Measurements from ENCODE around the gene CEACAM3. TPM values are rescaled to one million over a fixed set of nuclear protein-coding genes. Genes with fewer than 3 reads are reported as not detected.

CEACAM3 gene
- total and polyA plus RNA-seq, 5 donors, result 0.07 to 0.59 (median 0.29) TPM; not detected in 2

DNA sequence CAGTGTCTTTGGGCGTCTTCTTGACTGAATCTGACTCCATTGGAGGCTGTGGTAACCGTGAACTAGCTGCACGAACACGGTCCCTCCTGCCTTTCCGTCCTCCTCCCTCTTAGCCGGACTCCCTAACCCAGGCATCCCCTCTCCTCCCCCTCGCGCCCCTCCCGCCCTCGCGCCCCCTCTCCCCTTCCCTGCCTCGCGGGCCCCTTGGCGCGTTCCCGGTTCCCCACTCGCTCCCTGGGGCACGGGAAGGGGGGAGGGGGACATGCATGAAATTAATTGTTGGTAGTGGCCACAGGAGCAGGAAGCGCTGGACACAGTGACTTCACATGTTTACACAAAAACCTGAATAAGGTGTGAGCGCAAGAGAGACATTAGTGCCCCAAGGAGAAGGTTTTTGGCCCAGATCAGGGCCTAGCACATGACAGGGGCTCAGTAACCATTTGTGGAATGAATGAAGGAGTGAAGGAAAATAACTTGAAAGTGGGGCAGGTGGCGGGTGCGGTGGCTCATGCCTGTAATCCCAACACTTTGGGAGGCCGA, 48.7 kb downstream of the CEACAM3 start:
- intact Hi-C loops (cut with DNase I), result no loop called here
- WGBS, result 89% methylated on average over 23 of the region's 23 CpGs
- Histone ChIP-seq H3K4me3 (ENCODE audit: low read length) (no peak overlapping the region), H3K27me3 (ENCODE audit: control insufficient read depth, insufficient read depth) (no peaks in the 10 kb centered on the region), H3K9me3 (ENCODE audit: control insufficient read depth, low read length) (no peaks in the 10 kb centered on the region), H3K4me1 (ENCODE audit: control insufficient read depth, insufficient read depth, low read length) (no peaks in the 10 kb centered on the region), H3K27ac (ENCODE audit: low read length) (no peak overlapping the region)
- no peak for DNase-seq
- ATAC-seq, result no peak

DNA sequence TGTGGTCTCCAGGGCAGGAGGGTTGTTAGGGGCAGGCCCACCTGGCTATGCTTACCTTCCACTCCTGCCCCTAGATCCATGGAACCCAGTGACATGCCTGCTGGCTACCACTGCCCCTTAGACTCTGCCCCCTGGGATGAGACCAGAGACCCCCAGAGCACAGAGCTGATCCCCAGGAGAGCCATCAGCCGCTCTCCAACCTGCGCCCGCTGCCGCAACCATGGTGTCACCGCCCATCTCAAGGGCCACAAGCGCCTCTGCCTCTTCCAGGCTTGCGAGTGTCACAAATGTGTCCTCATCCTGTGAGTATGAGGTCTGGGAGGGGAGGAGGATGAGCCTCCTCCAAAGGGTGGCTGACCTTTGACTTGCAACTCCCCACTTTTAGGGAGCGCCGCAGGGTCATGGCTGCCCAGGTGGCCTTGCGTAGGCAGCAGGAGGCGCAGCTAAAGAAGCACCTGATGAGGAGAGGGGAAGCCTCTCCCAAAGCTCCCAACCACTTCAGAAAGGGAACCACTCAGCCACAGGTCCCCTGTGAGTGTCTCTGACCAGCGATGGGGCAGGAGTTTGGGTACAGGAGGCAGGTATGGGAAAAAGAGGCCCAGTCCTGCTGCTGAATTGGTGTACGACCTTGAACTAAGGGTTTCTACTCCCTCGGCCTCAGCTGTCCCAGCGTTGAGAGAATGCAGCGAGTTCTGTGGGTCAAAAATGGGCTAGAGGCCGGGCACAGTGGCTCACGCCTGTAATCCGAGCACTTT, 51.1 kb downstream of the CEACAM3 start:
- H3K27me3 ChIP-seq (ENCODE audit: control insufficient read depth, insufficient read depth), result no peaks in the 10 kb centered on the region
- H3K4me3 ChIP-seq (ENCODE audit: low read length), result no peak overlapping the region
- no peaks in the 10 kb centered on the region for H3K4me1 ChIP-seq (ENCODE audit: control insufficient read depth, insufficient read depth, low read length)
- H3K27ac ChIP-seq (ENCODE audit: low read length), result no peak overlapping the region
- ATAC-seq (no peak), DNase-seq (no peak)
- no peaks in the 10 kb centered on the region for H3K9me3 ChIP-seq (ENCODE audit: control insufficient read depth, low read length)
- WGBS, result 87% methylated on average over 19 of the region's 19 CpGs
- intact Hi-C loops (cut with DNase I), result no loop called here

DNA sequence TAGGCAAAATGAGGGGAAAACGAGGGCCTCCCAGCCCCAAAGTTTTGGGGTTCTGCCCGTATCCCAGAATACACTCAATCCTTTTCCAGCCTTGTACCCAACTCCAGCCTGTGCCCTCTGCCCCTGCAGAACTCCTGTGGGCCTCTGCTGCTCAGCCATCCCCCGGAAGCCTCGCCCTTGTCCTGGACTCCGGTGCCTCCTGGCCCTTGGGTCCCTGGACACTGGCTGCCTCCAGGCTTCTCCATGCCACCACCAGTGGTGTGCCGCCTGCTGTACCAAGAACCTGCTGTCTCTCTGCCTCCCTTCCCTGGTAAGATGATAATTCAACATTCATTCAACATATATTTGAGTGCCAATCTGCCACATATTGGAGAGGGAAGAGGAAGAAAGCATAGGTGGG, 52.3 kb downstream of the CEACAM3 start:
- Histone ChIP-seq H3K4me1 (ENCODE audit: control insufficient read depth, insufficient read depth, low read length) (no peaks in the 10 kb centered on the region), H3K4me3 (ENCODE audit: low read length) (no peak overlapping the region), H3K27ac (ENCODE audit: low read length) (no peak overlapping the region), H3K27me3 (ENCODE audit: control insufficient read depth, insufficient read depth) (no peaks in the 10 kb centered on the region), H3K9me3 (ENCODE audit: control insufficient read depth, low read length) (no peaks in the 10 kb centered on the region)
- DNase-seq, result no peak
- intact Hi-C loops (cut with DNase I), result no loop called here
- WGBS, result 83% methylated on average over 6 of the region's 6 CpGs
- no peak for ATAC-seq

DNA sequence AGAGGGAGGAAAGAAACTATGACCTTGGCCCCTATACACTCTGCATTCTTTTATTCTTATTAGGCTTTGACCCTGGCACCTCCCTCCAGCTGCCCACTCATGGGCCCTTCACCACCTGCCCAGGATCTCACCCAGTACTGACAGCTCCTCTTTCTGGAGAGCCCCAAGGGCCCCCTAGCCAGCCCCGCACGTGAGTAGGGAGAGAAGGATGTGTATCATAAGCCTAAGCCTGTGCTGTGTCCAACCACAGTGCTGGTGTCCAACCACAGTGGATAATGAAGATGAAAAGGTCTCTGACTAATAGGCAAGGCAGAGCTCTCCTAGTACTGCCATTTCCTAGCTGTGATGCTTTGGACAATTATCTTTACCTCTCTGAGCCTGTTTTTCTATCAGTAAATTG, 52.7 kb downstream of the CEACAM3 start:
- intact Hi-C loops (cut with DNase I), result no loop called here
- Histone ChIP-seq H3K27ac (ENCODE audit: low read length) (no peak overlapping the region), H3K9me3 (ENCODE audit: control insufficient read depth, low read length) (no peaks in the 10 kb centered on the region), H3K4me1 (ENCODE audit: control insufficient read depth, insufficient read depth, low read length) (no peaks in the 10 kb centered on the region), H3K4me3 (ENCODE audit: low read length) (no peak overlapping the region), H3K27me3 (ENCODE audit: control insufficient read depth, insufficient read depth) (no peaks in the 10 kb centered on the region)
- WGBS, result 69% methylated on average over 2 of the region's 2 CpGs
- no peak for ATAC-seq
- no peak for DNase-seq

DNA sequence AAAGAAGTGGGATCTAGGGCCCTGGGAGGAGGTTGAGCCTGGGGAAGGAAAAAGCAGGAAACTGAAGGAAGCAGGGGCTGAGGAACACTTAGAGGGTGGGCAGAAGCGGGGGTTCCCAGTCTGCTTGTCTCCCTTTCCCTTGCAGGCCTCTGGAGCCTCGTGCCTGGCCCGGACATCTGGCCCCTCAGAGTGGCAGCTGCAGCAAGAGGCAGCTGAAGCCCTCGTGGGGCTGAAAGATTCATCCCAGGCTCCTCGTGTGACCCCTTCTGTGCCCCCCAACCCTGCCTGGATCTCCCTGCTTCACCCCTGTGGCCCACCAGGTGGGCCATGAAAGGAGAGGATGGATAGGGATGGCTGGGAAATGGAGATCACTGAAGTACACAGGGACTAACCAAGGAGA, 54.0 kb downstream of the CEACAM3 start:
- intact Hi-C loops (cut with DNase I), result no loop called here
- H3K27ac ChIP-seq (ENCODE audit: low read length), result no peak overlapping the region
- ATAC-seq, result no peak
- DNase-seq, result no peak
- no peaks in the 10 kb centered on the region for H3K27me3 ChIP-seq (ENCODE audit: control insufficient read depth, insufficient read depth)
- no peak overlapping the region for H3K4me3 ChIP-seq (ENCODE audit: low read length)
- no peaks in the 10 kb centered on the region for H3K4me1 ChIP-seq (ENCODE audit: control insufficient read depth, insufficient read depth, low read length)
- no peaks in the 10 kb centered on the region for H3K9me3 ChIP-seq (ENCODE audit: control insufficient read depth, low read length)
- WGBS, result 63% methylated on average over 5 of the region's 5 CpGs

DNA sequence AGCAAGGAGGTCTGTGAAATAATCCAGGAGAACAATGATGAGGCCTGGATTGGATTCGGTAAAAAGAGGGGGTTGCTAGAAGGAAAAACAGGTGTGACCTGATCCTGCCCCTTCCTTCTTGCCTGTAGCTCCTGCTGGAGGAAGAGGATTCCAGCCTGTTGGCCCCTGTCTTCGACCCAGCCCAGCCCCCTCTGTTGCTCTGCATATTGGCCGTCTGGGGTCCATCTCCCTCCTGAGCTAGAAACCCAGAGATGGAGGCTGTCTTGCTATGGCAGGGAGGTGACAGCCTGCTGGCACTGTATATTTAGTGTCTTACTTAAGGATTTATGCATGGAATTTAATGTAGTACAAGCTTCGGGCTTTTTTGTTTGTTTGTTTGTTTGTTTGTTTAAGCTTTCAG, 55.1 kb downstream of the CEACAM3 start:
- Histone ChIP-seq H3K9me3 (ENCODE audit: control insufficient read depth, low read length) (no peaks in the 10 kb centered on the region), H3K4me3 (ENCODE audit: low read length) (no peak overlapping the region), H3K27ac (ENCODE audit: low read length) (no peak overlapping the region), H3K4me1 (ENCODE audit: control insufficient read depth, insufficient read depth, low read length) (no peaks in the 10 kb centered on the region), H3K27me3 (ENCODE audit: control insufficient read depth, insufficient read depth) (no peaks in the 10 kb centered on the region)
- ATAC-seq (no peak), DNase-seq (no peak)
- intact Hi-C loops (cut with DNase I), result no loop called here
- 40% methylated on average over 4 of the region's 4 CpGs for WGBS

DNA sequence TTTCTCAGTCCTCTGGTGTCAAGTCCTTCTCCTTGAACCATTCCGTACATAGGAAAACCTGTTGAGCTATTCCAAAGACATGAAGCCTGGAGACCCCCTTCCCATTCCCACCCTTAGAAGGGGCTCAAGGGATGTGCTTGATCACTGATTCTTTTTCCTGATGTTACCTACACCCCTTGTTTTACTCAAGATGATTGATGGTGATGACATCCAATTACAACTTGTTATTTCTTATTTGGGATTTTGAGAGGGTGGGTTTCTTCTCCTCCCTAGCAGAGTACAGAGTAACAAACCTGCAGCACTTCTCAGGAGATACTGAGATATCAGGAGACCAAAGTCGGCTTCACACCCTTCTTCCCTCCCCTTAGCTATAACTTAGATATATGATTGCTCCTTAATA, 57.0 kb downstream of the CEACAM3 start:
- no peak overlapping the region for H3K4me3 ChIP-seq (ENCODE audit: low read length)
- DNase-seq, result no peak

DNA sequence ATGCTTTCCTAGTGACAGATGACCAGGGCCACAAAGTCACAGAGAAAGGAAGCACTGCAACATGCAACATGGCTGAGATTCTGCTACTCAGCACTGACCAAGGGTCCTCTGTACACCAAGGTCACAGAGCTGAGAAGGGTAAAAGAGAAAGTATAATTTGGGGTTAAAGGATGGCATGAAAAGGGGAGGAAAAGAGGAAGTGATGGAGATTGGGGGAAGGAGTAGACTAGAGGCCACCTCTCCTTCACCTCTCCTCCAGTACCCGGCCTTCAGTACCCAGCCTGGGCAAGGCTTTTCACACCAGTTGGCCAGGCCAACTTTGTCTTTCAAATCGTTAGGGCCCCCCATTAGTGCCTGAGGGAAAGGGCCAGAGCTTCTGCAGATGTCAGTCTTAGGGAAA, 57.4 kb downstream of the CEACAM3 start:
- 59% methylated on average over 2 of the region's 2 CpGs for WGBS
- intact Hi-C loops (cut with DNase I), result no loop called here

More for the DNA sequence above, 57.0 kb downstream of the CEACAM3 start:
- H3K27ac ChIP-seq (ENCODE audit: low read length), result no peak overlapping the region
- ATAC-seq, result no peak
- H3K9me3 ChIP-seq (ENCODE audit: control insufficient read depth, low read length), result no peaks in the 10 kb centered on the region
- WGBS, result 38% methylated on average over 2 of the region's 2 CpGs
- H3K27me3 ChIP-seq (ENCODE audit: control insufficient read depth, insufficient read depth), result no peaks in the 10 kb centered on the region
- H3K4me1 ChIP-seq (ENCODE audit: control insufficient read depth, insufficient read depth, low read length), result no peaks in the 10 kb centered on the region
- intact Hi-C loops (cut with DNase I), result no loop called here

DNA sequence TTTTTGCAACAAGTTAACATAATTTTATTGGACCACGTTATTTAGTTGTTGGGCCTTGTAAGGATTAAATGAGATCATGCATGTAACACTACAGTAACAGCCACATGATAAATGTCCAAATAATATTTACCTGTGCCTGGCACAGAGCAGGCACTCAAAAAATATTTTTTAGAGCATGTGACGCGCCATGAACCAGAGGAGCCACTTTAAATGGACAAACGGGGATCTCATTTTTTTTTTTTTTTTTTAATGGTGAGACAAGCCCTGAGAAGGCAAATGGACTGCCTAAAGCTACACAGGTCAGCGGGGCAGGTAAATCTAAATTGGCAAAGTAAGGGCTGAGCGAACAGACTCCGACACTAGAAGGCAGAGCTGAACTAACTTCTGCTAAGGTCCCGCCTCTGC, 62.8 kb downstream of the CEACAM3 start:
- Histone ChIP-seq H3K4me1 (ENCODE audit: control insufficient read depth, insufficient read depth, low read length) (peaks cover 10% of the 10 kb centered on the region), H3K27me3 (ENCODE audit: control insufficient read depth, insufficient read depth) (no peaks in the 10 kb centered on the region), H3K4me3 (ENCODE audit: low read length) (peak overlapping the region; percentile 33), H3K9me3 (ENCODE audit: control insufficient read depth, low read length) (no peaks in the 10 kb centered on the region), H3K27ac (ENCODE audit: low read length) (no peak overlapping the region)
- 2% methylated on average over 8 of the region's 8 CpGs for WGBS
- intact Hi-C loops (cut with DNase I), result no loop called here
- ATAC-seq (no peak), DNase-seq (no peak)

More for the DNA sequence above, 57.4 kb downstream of the CEACAM3 start:
- Histone ChIP-seq H3K27me3 (ENCODE audit: control insufficient read depth, insufficient read depth) (no peaks in the 10 kb centered on the region), H3K4me3 (ENCODE audit: low read length) (no peak overlapping the region), H3K4me1 (ENCODE audit: control insufficient read depth, insufficient read depth, low read length) (no peaks in the 10 kb centered on the region), H3K27ac (ENCODE audit: low read length) (no peak overlapping the region), H3K9me3 (ENCODE audit: control insufficient read depth, low read length) (no peaks in the 10 kb centered on the region)
- DNase-seq (no peak), ATAC-seq (no peak)

DNA sequence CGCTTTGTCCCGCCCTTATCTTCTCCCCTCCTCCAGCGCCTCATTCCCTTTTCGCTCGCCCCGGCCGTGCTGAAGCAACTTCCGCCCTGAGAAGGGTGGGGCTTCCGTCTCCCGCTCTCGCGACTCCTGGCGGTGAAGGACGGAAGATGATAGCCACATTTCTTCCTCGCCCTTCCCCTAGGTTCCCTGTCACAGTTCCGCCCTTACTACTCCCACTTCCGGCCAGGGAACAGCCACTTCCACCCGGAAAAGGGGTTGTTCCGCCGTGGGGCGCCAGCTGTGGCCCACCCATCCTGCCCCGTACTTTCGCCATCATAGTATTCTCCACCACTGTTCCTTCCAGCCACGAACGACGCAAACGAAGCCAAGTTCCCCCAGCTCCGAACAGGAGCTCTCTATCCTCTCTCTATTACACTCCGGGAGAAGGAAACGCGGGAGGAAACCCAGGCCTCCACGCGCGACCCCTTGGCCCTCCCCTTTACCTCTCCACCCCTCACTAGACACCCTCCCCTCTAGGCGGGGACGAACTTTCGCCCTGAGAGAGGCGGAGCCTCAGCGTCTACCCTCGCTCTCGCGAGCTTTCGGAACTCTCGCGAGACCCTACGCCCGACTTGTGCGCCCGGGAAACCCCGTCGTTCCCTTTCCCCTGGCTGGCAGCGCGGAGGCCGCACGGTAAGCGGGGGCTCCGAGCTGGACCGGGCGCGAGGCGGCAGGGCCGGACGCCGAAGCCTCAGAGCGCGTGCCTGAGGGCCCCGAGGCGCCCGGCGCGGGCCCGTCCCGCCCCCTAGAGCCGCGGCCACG, 63.4 kb downstream of the CEACAM3 start, which contains the start of gene RPS19:
Gene RPS19 (plus strand): TSS at position 638 of the 801 bp plus-strand sequence. CDS start 520 bp downstream, outside the sequence.
- DNase-seq (peak; percentile 98 to 99 (median 99)), ATAC-seq (peak; percentile 96)
- intact Hi-C loops (cut with DNase I), result no loop called here
- Histone ChIP-seq H3K4me1 (ENCODE audit: control insufficient read depth, insufficient read depth, low read length) (peaks cover 10% of the 10 kb centered on the region), H3K9me3 (ENCODE audit: control insufficient read depth, low read length) (no peaks in the 10 kb centered on the region), H3K27me3 (ENCODE audit: control insufficient read depth, insufficient read depth) (no peaks in the 10 kb centered on the region), H3K4me3 (ENCODE audit: low read length) (peak within 1 kb of the TSS; percentile 77), H3K27ac (ENCODE audit: low read length) (peak within 1 kb of the TSS; percentile 87)
- under 1% methylated on average over 76 of the region's 76 CpGs for WGBS

Data from right cardiac atrium (tissue), 5 donors.